Measurements from ENCODE around the gene TMEM131.

TMEM131 gene

GRCh38 chr2:97738179-97739019 is 257.3 kb downstream of the TMEM131 start:
- DNase-seq (ENCODE audit: low spot score), result no peak

GRCh38 chr2:97737421-97738178 is 258.1 kb downstream of the TMEM131 start:
- no peak for DNase-seq (ENCODE audit: low spot score)

DNA sequence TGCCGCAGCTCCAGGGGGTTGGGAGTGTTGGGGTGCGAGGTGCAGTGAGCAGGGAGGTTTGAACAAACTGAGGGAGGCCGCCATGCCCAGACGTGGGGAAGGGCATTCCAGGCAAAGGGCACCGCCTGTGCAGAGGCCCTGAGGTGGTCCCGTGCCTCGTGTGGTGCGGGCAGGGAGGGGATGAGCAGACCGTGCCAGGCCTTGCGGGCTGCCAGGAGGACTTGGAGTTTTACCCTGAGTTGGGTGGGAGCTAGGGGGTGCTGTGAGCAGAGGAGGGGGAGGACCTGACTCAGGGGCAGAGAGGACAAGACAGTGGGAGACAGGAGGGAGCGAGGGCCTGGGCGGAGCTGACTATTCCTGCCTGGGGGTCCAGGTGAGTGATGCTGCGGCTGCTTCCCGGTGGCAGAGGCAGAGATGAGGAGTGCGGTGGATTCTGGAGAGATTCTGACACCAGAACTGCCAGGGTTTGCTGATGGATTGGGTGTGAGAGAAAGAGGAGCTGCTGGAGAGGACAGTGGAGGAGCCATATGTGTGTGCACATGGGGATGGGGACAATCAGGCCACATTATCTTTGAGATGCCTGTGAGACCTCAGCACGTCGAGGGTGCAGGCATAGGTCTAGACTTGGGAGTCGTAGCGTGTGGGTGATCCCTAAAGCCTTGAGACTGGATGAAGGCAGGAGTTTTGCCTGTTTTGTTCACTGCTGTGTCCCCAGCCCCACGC is 259.0 kb downstream of the TMEM131 start:
- no peak for DNase-seq (ENCODE audit: low spot score)

DNA sequence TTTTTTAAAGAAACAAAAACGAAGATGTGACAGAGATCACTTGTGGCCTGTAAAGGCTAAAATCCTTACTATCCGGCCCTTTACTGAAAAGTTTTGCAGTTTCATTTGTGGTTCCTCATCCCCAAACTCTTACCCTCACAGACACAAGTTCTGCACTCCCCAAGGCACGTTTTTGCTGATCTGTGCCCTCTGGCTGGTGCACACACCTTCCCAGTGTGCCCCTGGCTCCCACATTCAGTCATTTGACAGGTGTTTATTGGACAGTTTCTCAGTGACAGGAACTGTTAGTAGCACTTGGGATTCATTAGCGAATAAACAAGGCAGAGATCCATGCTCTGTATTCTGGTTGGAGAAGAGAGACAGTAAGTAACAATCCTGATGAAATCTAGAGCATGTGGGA is 259.6 kb downstream of the TMEM131 start:
- no peak for DNase-seq (ENCODE audit: low spot score)

- no peak for DNase-seq (ENCODE audit: low spot score)
Measured at GRCh38 chr2:97735161-97735561, 260.6 kb downstream of the TMEM131 start.

- DNase-seq (ENCODE audit: low spot score), result no peak
Measured at GRCh38 chr2:97734061-97735051, 261.4 kb downstream of the TMEM131 start.

GRCh38 chr2:97733341-97734035 is 262.3 kb downstream of the TMEM131 start:
- no peak for DNase-seq (ENCODE audit: low spot score)

- DNase-seq (ENCODE audit: low spot score), result no peak
Measured at GRCh38 chr2:97732436-97733340, 263.1 kb downstream of the TMEM131 start.

GRCh38 chr2:97731274-97732020 is 264.3 kb downstream of the TMEM131 start:
- DNase-seq (ENCODE audit: low spot score), result no peak

- peak; percentile 34 for DNase-seq (ENCODE audit: low spot score)
Measured at GRCh38 chr2:97730245-97730644, 265.5 kb downstream of the TMEM131 start.

DNA sequence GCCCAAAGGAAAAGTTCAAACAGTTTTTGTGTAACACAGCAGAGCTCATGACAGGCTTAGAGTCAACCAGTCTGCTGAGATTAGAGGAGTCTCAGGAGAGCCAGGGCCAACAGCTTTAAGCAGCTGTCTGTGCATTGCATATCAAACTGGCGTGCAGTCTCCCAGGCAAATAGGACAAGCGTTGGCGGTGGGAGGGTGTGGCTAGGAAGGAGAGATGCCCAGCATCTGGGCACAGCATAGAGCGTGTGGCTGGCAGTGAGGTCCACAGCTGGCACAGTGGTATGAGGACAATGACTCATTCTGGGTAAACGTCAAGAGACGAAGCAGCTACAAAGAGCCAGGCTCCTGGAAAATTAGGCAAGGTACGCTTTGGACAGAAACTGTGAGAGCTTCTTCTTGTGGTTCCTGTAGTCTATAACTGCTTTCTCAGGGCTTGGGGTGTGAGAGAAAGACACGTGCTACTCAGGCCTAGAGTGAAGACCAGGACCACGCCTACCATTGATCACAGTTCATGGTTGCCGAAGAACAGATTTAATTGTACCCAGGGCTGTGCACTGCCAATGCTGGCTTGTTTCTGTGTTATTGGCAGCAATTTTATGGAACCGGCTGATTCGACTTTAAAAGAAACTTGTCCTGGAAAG is 267.5 kb downstream of the TMEM131 start:
- DNase-seq (ENCODE audit: low spot score), result peak; percentile 89

GRCh38 chr2:97727296-97727695 is 268.5 kb downstream of the TMEM131 start:
- no peak for DNase-seq (ENCODE audit: low spot score)

GRCh38 chr2:97726261-97727064 is 269.3 kb downstream of the TMEM131 start:
- DNase-seq (ENCODE audit: low spot score), result no peak

- no peak for DNase-seq (ENCODE audit: low spot score)
Measured at GRCh38 chr2:97724946-97725688, 270.6 kb downstream of the TMEM131 start.

DNA sequence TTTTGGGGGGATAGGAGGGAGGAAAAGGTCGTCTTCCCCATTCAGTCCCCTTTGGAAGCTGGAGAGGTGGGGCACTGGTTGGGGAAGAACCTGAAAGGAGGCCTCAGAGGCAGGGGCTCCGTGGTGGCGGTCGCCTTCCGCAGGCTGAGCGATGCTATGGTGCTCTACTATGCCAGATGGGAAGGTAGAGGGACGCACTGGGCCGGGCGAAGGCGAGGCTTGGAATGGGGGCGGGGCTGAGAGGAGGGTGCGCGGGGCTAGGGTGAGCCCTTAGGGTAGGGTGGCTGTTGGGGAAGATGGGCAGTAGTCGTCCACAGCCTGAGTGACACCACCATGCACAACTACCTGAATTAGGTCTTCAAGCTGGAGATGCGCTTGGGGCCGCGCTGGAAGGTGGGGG is 271.2 kb downstream of the TMEM131 start:
- no peak for DNase-seq (ENCODE audit: low spot score)

DNA sequence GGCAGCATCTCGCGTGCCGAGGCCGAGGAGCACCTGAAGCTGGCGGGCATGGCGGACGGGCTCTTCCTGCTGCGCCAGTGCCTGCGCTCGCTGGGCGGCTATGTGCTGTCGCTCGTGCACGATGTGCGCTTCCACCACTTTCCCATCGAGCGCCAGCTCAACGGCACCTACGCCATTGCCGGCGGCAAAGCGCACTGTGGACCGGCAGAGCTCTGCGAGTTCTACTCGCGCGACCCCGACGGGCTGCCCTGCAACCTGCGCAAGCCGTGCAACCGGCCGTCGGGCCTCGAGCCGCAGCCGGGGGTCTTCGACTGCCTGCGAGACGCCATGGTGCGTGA is 271.7 kb downstream of the TMEM131 start:
- no peak for DNase-seq (ENCODE audit: low spot score)

All from SW480 (cell line).